ENCODE data around the gene PROSER3. TPM values are rescaled to one million over a fixed set of nuclear protein-coding genes. Genes with fewer than 3 reads are reported as not detected.
A peak's percentile ranks its signal among the peaks of the same experiment; 100 is the strongest.

Gene PROSER3
- total and polyA plus RNA-seq, 2 of the 13 experiments (the other 11 are each of a cell fraction or from before 2014, with no cell fraction given): 5.1 to 5.7 TPM

DNA sequence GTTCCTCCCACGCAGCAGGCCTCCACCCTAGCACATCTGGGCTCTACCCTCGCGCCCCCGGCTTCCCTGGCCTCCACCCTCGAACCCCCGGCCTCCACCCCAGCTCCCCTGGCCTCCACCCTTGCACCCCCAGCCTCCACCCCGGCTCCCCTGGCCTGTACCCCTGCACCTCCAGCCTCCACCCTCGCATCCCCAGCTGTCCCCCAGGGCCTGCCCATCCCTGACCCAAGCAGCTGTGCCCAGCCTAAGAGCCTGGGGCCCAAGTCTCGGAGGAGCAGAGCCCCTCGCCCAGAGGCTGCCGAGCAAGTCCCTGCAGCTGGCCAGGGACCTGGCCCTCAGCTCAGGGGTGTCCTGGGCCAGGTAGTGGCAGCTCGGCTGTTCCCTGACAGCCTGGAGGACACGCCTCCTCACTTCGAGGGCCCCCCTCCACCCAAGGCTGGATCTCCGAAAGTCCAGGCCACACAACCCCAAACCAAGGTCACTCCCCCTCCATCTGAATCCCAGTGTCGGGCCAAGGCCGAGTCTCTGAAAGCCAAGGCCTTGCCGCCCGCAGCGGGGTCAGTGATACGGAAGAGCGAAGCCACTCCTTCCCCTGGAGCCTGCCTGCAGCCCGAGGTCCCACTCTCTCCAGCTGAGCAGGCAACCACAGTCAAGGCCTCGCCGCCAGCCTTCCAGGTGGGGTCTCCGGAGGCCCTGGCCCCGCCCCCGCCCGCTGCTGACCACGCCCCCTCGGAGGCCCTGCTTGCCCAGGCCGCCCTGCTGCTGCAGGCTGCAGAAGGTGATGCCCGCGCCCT is 9.5 kb downstream of the PROSER3 start (continued):
- TF ChIP-seq, protein P1, sequence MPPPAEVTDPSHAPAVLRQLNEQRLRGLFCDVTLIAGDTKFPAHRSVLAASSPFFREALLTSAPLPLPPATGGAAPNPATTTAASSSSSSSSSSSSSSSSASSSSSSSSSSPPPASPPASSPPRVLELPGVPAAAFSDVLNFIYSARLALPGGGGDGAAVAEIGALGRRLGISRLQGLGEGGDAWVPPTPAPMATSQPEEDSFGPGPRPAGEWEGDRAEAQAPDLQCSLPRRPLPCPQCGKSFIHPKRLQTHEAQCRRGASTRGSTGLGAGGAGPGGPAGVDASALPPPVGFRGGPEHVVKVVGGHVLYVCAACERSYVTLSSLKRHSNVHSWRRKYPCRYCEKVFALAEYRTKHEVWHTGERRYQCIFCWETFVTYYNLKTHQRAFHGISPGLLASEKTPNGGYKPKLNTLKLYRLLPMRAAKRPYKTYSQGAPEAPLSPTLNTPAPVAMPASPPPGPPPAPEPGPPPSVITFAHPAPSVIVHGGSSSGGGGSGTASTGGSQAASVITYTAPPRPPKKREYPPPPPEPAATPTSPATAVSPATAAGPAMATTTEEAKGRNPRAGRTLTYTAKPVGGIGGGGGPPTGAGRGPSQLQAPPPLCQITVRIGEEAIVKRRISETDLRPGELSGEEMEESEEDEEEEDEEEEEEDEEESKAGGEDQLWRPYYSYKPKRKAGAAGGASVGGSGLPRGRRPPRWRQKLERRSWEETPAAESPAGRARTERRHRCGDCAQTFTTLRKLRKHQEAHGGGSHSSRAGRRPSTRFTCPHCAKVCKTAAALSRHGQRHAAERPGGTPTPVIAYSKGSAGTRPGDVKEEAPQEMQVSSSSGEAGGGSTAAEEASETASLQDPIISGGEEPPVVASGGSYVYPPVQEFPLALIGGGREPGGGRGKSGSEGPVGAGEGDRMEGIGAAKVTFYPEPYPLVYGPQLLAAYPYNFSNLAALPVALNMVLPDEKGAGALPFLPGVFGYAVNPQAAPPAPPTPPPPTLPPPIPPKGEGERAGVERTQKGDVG (CRISPR knock-in tag; IDR thresholded peaks at IDR 0.05; ENCODE audit: borderline replicate concordance): peak; percentile 81; the same call in 1 of the 2 replicates
- TF ChIP-seq STAG1 (CRISPR knock-in tag; IDR thresholded peaks at IDR 0.05) (no peak), FLYWCH1 (CRISPR knock-in tag; IDR thresholded peaks at IDR 0.05) (no peak), HNRNPH1 (optimal IDR thresholded peaks at IDR 0.05; ENCODE audit: low read depth, low read length) (no peak), ZNF253 (CRISPR knock-in tag; IDR thresholded peaks at IDR 0.05; ENCODE audit: borderline replicate concordance) (no peak), NR2F1 (CRISPR knock-in tag; IDR thresholded peaks at IDR 0.05) (no peak), PHF8 (CRISPR knock-in tag; IDR thresholded peaks at IDR 0.05) (peak; percentile 46), ZC3H13 (CRISPR knock-in tag; IDR thresholded peaks at IDR 0.05) (no peak), SSRP1 (CRISPR knock-in tag; IDR thresholded peaks at IDR 0.05) (no peak)
- TF ChIP-seq, protein P2, sequence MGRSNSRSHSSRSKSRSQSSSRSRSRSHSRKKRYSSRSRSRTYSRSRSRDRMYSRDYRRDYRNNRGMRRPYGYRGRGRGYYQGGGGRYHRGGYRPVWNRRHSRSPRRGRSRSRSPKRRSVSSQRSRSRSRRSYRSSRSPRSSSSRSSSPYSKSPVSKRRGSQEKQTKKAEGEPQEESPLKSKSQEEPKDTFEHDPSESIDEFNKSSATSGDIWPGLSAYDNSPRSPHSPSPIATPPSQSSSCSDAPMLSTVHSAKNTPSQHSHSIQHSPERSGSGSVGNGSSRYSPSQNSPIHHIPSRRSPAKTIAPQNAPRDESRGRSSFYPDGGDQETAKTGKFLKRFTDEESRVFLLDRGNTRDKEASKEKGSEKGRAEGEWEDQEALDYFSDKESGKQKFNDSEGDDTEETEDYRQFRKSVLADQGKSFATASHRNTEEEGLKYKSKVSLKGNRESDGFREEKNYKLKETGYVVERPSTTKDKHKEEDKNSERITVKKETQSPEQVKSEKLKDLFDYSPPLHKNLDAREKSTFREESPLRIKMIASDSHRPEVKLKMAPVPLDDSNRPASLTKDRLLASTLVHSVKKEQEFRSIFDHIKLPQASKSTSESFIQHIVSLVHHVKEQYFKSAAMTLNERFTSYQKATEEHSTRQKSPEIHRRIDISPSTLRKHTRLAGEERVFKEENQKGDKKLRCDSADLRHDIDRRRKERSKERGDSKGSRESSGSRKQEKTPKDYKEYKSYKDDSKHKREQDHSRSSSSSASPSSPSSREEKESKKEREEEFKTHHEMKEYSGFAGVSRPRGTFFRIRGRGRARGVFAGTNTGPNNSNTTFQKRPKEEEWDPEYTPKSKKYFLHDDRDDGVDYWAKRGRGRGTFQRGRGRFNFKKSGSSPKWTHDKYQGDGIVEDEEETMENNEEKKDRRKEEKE (IDR thresholded peaks at IDR 0.05): no peak
- TF ChIP-seq, protein P3, sequence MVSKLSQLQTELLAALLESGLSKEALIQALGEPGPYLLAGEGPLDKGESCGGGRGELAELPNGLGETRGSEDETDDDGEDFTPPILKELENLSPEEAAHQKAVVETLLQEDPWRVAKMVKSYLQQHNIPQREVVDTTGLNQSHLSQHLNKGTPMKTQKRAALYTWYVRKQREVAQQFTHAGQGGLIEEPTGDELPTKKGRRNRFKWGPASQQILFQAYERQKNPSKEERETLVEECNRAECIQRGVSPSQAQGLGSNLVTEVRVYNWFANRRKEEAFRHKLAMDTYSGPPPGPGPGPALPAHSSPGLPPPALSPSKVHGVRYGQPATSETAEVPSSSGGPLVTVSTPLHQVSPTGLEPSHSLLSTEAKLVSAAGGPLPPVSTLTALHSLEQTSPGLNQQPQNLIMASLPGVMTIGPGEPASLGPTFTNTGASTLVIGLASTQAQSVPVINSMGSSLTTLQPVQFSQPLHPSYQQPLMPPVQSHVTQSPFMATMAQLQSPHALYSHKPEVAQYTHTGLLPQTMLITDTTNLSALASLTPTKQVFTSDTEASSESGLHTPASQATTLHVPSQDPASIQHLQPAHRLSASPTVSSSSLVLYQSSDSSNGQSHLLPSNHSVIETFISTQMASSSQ (IDR thresholded peaks at IDR 0.05; ENCODE audit: low read depth): no peak
- TF ChIP-seq, protein P3 (CRISPR knock-in tag; IDR thresholded peaks at IDR 0.05; ENCODE audit: borderline replicate concordance): peak; percentile 56; the same call in 1 of the 2 replicates
- TF ChIP-seq, protein P4, sequence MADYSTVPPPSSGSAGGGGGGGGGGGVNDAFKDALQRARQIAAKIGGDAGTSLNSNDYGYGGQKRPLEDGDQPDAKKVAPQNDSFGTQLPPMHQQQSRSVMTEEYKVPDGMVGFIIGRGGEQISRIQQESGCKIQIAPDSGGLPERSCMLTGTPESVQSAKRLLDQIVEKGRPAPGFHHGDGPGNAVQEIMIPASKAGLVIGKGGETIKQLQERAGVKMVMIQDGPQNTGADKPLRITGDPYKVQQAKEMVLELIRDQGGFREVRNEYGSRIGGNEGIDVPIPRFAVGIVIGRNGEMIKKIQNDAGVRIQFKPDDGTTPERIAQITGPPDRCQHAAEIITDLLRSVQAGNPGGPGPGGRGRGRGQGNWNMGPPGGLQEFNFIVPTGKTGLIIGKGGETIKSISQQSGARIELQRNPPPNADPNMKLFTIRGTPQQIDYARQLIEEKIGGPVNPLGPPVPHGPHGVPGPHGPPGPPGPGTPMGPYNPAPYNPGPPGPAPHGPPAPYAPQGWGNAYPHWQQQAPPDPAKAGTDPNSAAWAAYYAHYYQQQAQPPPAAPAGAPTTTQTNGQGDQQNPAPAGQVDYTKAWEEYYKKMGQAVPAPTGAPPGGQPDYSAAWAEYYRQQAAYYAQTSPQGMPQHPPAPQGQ (CRISPR knock-in tag; IDR thresholded peaks at IDR 0.05; ENCODE audit: borderline replicate concordance): no peak
- TF ChIP-seq, protein P5, sequence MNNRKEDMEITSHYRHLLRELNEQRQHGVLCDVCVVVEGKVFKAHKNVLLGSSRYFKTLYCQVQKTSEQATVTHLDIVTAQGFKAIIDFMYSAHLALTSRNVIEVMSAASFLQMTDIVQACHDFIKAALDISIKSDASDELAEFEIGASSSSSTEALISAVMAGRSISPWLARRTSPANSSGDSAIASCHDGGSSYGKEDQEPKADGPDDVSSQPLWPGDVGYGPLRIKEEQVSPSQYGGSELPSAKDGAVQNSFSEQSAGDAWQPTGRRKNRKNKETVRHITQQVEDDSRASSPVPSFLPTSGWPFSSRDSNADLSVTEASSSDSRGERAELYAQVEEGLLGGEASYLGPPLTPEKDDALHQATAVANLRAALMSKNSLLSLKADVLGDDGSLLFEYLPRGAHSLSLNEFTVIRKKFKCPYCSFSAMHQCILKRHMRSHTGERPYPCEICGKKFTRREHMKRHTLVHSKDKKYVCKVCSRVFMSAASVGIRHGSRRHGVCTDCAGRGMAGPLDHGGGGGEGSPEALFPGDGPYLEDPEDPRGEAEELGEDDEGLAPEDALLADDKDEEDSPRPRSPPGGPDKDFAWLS (CRISPR knock-in tag; IDR thresholded peaks at IDR 0.05; ENCODE audit: borderline replicate concordance): no peak

Data from HepG2 (cell line).